ENCODE results near the gene FLG. TPM values are rescaled to one million over a fixed set of nuclear protein-coding genes. Genes with fewer than 3 reads are reported as not detected.

The FLG gene
- total RNA-seq (2012; rRNA removed) (not detected in 2 replicates), polyA plus RNA-seq (2012; rRNA removed) (under 0.01 TPM in 1 of 2 replicates, not detected in the other), Bru-seq, nascent RNA (not detected), BruChase-seq, experiment 1, labeled RNA remaining after a 6-hour chase (not detected), BruChase-seq, experiment 2, labeled RNA remaining after a 2-hour chase (not detected)
- not detected in 2 replicates for polyA plus RNA-seq (2012; cell fraction: cytosol; rRNA removed)
- polyA plus RNA-seq (2012; cell fraction: nucleus; rRNA removed; ENCODE audit: low replicate concordance) = not detected in 2 replicates
- long read RNA-seq = 0 reads

DNA sequence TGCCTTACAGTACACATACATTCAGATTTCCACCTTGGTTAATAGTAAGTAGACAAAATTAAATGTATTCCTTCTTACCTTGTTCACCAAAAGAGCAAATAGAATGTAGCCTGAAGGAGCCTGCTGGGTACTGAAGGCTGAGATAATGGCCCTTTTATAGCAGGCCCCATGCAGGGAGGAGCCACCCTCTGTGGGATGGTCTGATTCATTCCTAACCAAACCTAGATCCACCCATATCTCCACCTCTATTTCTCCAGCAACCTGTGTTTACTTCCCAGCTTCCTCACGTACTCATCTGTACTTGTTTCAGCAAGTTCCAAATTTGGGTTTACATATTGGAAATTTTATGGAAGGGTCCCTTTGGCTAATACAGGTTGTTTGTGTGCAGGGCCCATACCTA, at the start of gene FLG:
TSS of gene FLG (minus strand) at position 129 of the 400 bp plus-strand sequence. CDS start 9,783 bp downstream, outside the sequence.
- Histone ChIP-seq H4K91ac (ENCODE audit: insufficient read depth, low read depth, low read length) (no peak within 1 kb of the TSS), H3K18ac (ENCODE audit: low read depth, low read length) (no peak within 1 kb of the TSS), H2BK15ac (ENCODE audit: low read depth, low read length) (no peak within 1 kb of the TSS), H3K9me1 (ENCODE audit: insufficient read depth, low read length) (no peaks in the 10 kb centered on the region), H2AK9ac (replicated peaks; ENCODE audit: low read depth, low read length, poor library complexity) (no peak within 1 kb of the TSS), H3K4me2 (ENCODE audit: low read depth, low read length) (no peak within 1 kb of the TSS), H2AFZ (replicated peaks; ENCODE audit: low read length, poor library complexity) (no peak within 1 kb of the TSS), H2BK20ac (ENCODE audit: low read depth, low read length) (no peak within 1 kb of the TSS), H3K27ac (ENCODE audit: insufficient read depth, low read length) (no peak within 1 kb of the TSS), H4K8ac (ENCODE audit: low read depth in 2 of 2, low read length in 2 of 2) (no peak within 1 kb of the TSS), H3K4me3 (ENCODE audit: insufficient read depth, low read depth, low read length) (no peak within 1 kb of the TSS), H3K36me3 (ENCODE audit: control insufficient read depth, insufficient read depth, low read length) (no peaks in the 10 kb centered on the region), H4K20me1 (ENCODE audit: insufficient read depth, low read length) (no peaks in the 10 kb centered on the region), H3K9ac (ENCODE audit: low read depth, low read length) (no peak within 1 kb of the TSS), H3K79me1 (ENCODE audit: low read depth in 1 of 2, low read length in 2 of 2) (no peaks in the 10 kb centered on the region), H2BK5ac (ENCODE audit: low read depth, low read length, poor library complexity, severe bottlenecking) (no peak within 1 kb of the TSS), H3K23ac (ENCODE audit: low read depth, low read length) (no peak within 1 kb of the TSS), H2AK5ac (ENCODE audit: low read depth, low read length) (no peak within 1 kb of the TSS), H3K4ac (ENCODE audit: low read depth, low read length) (no peak within 1 kb of the TSS), H3K56ac (ENCODE audit: extremely low read depth, insufficient read depth, low read length) (no peak within 1 kb of the TSS), H3K9me3 (ENCODE audit: control insufficient read depth, insufficient read depth, low read length) (no peaks in the 10 kb centered on the region), H3K14ac (replicated peaks; ENCODE audit: low read depth, low read length) (no peak within 1 kb of the TSS), H3K27me3 (ENCODE audit: control insufficient read depth, insufficient read depth, low read length) (no peaks in the 10 kb centered on the region), H3K4me1 (ENCODE audit: control insufficient read depth, insufficient read depth, low read length) (no peaks in the 10 kb centered on the region), H2BK120ac (ENCODE audit: low read depth, low read length) (no peak within 1 kb of the TSS), H4K5ac (ENCODE audit: low read depth, low read length) (no peak within 1 kb of the TSS)
- POLR2A ChIA-PET (ENCODE audit: unreplicated experiment) = no interaction called here
- no TSS peak for BruUV-seq (replicated peaks)
- no CpG with 5 or more reads among the region's 1 CpG for WGBS, 2 experiments (ENCODE audit: extremely low coverage in 2 of 2, insufficient read length in 1 of 2)
- intact Hi-C loops (cut with micrococcal nuclease) = no loop called here
- no peak for ATAC-seq (ENCODE audit: low read depth)
- dilution Hi-C loops (cut with HindIII; ENCODE audit: low sequenced_read_pairs, unreplicated experiment) = no loop called here
- DNase-seq = no peak
- TF ChIP-seq RCOR1 (IDR thresholded peaks at IDR 0.05; ENCODE audit: insufficient replicate concordance, low read length) (no peak), MAZ (IDR thresholded peaks at IDR 0.05; ENCODE audit: borderline replicate concordance, low read depth, low read length) (no peak), MAFK (IDR thresholded peaks at IDR 0.05; ENCODE audit: low read depth, low read length) (no peak), NFE2L2 (IDR thresholded peaks at IDR 0.05; ENCODE audit: low read depth, low read length) (no peak), RFX5 (IDR thresholded peaks at IDR 0.05; ENCODE audit: low read depth, low read length) (no peak), FOS (IDR thresholded peaks at IDR 0.05; ENCODE audit: low read depth, low read length) (no peak), RAD21 (IDR thresholded peaks at IDR 0.05; ENCODE audit: low read length) (no peak), CEBPB (IDR thresholded peaks at IDR 0.05; ENCODE audit: low read depth, low read length) (no peak), MXI1 (IDR thresholded peaks at IDR 0.05; ENCODE audit: borderline replicate concordance, low read depth, low read length) (no peak), CHD1 (IDR thresholded peaks at IDR 0.05; ENCODE audit: low read depth, low read length) (no peak), CTCF (conservative IDR thresholded peaks at IDR 0.05; ENCODE audit: low read depth, low read length) (no peak), SMC3 (IDR thresholded peaks at IDR 0.05; ENCODE audit: low read depth, low read length) (no peak)
- TF ChIP-seq, protein P1, sequence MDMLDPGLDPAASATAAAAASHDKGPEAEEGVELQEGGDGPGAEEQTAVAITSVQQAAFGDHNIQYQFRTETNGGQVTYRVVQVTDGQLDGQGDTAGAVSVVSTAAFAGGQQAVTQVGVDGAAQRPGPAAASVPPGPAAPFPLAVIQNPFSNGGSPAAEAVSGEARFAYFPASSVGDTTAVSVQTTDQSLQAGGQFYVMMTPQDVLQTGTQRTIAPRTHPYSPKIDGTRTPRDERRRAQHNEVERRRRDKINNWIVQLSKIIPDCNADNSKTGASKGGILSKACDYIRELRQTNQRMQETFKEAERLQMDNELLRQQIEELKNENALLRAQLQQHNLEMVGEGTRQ (IDR thresholded peaks at IDR 0.05; ENCODE audit: low read depth, low read length) = no peak
- CTCF ChIA-PET = no interaction called here
- in situ Hi-C loops (cut with MboI; ENCODE audit: low sequenced_read_pairs) = no loop called here

Measured in IMR-90 (cell line).